Stimulated activated CD8-positive, alpha-beta memory T cell treated with anti-CD3 and anti-CD28 coated beads, Interleukin-12 subunit alpha, Interleukin-12 subunit beta, amount 100 ng/mL, for 24 hours (primary cell): Measurements from ENCODE around the gene CDC42SE2.
"Not testable (repeated sequence)": the region's sequence is repeated elsewhere in the genome, so short reads cannot be mapped to it uniquely, and the experiment has no call there.

Experiments used
- DNase-seq: peaks from one replicate; pipeline ENCODE4 v3.0.0-alpha.2; 2020; ENCODE audit errors: extremely low read depth

The CDC42SE2 gene

DNA sequence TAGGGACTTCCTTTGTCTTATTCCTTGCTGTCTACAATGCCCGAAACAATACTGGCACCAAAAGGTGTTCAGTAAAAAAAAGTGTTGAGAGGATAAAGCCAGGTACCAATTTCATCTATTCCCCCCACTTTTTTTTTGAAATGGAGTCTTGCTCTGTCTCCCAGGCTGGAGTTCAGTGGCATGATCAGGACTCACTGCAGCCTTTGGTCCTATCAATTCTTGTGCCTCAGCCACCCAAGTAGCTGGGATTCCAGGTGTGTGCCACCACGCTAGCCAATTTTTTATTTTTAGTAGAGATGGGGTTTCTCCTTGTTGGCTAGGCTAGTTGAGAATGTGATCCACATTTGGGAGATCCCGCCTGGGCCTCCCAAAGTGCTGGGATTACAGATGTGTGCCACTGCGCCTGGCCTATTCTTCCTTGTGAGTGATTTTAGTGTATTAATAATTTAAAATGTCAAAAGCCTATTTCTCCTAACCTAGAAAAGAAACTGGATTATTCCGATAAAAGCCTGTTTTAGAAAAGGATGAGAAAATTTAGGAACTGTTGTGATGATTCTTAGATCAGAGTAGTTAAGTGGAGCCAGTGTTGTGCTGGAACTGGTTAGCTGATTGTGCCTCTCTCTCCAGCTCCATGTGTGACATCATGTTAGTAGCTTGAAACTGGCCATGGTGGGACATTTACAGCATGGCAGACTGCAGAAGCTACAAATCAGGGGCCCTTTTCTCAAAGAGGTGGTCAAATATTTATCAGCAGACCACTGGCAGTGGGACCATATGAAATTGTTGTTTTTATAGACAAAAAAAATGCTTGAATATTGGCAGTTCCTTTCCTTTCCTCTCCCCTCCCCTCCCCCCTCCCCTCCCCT lies 14.3 kb downstream of the CDC42SE2 start:
- DNase-seq: no peak

DNA sequence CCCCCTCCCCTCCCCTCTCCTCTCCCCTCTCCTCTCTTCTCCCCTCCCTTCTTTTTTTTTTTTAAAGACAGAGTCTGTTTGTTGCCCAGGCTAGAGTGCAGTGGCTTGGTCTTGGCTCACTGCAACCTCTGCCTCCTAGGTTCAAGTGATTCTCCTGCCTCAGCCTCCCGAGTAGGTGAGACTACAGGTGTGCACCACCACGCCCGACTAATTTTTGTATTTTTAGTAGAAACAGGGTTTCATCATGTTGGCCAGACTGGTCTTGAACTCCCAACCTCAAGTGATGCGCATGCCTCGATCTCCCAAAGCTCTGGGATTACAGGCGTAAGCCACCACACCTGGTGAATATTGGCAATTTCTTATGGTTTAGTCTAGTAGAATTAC lies 14.9 kb downstream of the CDC42SE2 start:
- DNase-seq: not testable (repeated sequence)

DNA sequence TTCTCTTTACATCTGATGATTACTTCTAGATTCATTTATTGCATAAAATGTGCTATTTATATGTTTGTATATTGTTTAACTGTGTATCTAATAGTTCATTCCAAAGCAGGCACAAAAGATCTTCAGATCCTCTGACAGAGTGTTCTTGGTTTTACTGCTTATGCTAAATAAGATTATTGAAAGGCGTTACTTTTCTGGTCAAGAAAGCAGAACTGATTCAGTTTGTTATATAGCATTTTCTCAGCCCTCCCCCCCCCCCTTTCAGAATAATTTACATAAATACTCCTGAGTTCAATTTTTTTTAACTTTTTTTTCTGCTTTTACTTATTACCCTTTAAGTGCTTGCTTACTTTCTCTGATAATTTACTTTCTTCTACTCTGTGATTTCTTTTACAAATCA lies 15.4 kb downstream of the CDC42SE2 start:
- DNase-seq: no peak

DNA sequence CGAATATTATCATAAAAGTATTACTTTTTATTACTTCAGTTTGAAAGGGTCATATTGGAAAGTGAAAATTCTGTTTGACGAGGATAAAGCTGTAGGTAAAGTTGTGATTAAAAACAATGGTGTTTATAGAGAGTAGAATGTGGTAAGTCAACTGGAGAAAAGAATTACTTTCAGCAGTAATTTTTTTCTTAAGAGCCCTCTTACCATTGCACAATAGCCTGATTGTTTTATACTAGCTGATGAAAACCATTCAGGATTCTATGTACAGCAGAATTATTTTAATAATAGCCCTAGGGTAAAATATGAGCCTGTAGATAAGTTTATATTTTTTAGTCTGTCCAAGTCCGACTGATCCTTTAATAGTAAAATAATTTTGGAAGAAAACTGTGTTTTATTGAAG lies 16.6 kb downstream of the CDC42SE2 start:
- DNase-seq: no peak

DNA sequence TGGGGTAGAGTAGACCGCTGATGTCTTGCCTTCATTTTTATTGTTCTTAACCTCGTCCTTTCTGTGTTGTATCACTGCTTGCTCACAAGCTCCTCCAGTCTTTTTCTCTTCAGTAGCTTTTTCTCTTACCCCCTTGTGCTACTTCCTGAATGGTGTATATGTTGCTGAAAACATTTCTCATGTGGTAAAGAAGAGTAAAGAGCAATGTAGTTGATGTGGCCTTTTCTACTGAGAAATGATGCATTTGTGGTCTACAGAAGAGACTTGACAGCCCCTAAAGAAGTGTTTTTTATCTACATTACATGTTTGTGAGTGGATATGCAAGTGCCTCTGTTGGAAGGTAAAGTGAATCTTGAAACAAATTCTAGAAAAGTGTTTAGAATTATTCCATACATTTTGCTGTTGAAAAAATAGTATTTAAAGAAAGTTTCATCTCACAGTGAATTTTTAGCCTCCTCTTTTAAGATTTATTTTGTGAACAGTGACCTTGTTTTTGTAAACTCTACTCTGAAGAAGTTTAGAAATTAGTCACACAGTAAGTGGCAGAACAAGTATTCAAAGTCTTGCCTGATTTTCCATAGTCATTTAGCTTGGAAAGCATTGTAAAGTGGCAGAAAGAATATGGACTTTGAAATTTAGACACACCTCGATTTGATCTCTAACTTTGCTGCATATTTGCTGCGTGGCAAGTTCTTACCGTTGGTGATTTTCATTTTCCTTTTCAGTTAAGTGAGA lies 17.4 kb downstream of the CDC42SE2 start:
- no peak for DNase-seq

DNA sequence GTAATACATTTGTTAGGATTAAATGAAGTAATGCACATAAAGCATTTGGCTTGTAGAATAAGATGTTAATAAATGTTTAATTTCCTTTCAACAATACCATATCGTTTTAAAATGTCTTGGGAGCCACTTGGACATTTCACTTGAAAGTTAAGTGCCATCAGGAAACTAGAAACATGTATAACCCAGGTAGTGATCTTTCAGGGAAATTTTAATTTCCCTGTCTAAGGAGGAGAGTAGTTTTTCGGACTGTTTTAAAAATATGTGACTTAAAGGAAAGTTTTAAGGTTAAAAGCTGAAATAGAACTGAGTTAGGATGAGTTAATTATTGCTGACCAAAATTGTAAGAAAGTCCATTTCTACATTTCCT lies 18.0 kb downstream of the CDC42SE2 start:
- no peak for DNase-seq

DNA sequence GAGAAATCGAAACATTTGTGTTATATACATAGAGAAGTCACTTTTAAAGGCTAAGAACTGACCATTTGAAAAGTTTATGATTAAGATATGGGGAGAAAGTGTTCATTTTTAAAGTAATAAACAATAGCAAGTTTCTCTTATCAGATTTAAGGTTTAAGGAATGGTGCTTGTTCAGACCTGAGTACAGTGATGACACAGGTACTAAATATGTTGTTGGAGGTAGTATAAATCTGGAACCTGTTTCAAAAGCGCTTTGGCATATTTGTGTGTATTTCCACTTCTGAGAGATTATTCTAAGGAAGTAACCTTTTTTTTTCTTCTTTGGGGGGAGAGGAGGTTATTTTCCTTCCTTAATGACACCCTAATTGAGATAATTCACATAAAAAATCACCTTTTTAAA lies 18.4 kb downstream of the CDC42SE2 start:
- DNase-seq: no peak

DNA sequence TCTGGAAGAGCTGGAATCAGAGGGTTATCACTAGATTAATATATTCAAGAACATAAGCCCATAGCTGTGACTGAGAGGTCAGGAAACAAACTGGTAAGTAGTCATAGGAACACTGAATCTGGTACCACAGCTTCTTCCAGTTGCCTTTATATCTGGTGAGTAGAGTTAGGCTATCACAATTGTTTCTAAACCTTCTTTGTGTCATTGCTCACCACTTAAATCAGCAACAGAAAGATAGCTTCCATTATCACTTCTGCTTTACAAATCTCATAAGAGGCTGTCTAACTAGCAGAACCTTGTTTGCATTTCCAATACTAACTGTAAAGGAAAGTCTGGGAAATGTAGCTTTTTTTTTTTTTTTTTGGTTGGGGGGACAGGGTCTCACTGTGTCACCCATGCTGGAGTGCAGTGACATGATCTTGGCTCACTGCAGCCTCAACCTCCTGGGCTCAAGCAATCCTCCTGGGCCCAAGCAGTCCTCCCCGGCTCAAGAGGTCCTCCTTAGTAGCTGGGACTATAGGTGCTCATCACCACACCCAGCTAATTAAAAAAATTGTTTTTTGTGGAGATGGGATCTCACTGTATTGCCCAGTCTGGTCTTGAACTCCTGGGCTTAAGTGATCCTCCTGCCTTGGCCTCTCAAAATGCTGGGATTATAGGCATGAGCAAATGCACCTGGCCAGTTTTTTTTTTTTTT lies 22.0 kb downstream of the CDC42SE2 start:
- no peak for DNase-seq

DNA sequence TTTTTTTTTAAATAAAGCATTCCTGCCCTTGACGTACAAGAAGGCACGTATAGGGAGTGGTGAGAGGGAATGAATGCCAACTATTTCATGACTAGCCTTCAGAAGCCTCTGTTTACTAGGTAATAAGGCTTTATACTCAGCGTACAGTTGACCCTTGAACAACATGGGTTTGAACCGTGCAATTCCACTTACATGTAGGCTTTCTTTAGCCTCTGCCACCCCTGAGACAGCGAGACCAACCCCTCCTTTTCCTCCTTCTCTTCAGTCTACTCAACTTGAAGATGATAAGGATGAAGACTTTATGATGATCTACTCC lies 22.5 kb downstream of the CDC42SE2 start:
- no peak for DNase-seq

DNA sequence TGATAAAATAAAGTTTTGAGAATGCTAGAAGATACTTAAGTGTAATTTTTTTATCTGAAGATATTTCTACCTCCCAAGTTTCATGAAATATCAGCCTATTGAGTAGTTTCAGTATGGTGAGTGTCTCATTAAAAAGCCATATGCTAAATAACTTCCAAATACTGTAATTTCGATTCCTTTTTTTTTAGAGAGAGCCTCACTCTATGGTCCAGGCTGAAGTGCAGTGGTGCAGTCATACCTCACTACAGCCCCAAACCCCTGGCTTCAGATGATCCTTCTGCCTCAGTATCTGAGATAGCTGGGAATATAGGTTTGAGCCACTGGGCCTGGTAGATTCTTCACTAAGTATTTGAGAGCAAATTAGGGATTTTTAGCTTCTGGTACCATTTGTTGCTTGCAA lies 24.5 kb downstream of the CDC42SE2 start:
- DNase-seq: no peak

DNA sequence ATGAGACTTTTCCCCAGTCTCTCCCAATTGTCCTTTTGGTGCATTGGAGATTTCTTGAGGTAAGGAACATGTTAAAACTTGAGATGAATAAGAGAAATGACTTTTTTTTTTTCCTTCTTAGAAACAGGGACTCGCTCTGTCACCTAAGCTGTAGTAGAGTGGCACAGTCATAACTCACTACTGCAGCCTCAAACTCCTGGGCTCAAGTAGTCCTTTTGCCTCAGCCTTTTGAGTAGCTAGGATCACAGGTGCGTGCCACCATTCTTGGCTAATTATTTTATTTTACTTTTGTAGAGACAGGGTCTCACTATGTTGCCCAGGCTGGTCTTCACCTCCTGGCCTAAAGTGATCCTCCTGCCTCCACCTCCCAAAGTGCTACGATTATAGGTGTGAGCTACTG lies 25.9 kb downstream of the CDC42SE2 start:
- no peak for DNase-seq

DNA sequence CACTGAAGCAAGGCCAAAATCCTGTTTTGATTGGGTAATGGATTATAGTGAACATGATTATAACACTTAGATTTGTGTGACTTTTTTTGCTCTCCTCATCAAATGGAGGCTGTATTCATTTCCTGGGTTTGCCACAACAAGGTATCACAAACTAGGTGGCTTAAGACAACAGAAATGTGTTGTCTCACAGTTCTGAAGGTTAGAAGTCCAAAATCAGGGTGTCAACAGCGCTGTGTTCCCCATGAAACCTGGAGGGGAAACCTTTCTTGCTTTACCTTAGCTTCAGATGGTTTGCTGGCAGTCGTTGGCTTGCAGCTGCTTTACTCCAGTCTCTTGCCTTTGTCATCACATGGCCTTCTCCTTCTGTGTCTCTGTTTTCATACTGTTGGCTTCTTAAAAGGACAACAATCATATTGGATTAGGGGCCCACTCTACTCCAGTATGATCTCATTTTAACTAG lies 32.4 kb downstream of the CDC42SE2 start:
- no peak for DNase-seq

DNA sequence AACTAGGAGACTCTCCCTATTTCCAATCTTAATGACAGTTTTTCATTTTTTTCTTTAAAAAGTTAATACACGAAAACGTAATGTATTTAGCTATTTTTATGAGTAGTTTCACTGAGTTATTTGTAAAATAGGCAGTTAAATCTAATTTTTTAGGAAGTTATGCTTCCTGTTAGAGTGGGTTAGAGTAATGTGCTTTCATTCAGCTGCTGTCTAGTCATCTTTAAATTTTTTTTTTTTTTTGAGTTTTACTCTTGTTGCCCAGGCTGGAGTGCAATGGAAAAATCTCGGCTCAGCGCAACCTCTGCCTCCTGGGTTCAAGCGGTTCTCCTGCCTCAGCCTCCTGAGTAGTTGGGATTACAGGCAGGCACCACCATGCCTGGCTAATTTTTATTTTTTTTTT lies 34.0 kb downstream of the CDC42SE2 start:
- no peak for DNase-seq

DNA sequence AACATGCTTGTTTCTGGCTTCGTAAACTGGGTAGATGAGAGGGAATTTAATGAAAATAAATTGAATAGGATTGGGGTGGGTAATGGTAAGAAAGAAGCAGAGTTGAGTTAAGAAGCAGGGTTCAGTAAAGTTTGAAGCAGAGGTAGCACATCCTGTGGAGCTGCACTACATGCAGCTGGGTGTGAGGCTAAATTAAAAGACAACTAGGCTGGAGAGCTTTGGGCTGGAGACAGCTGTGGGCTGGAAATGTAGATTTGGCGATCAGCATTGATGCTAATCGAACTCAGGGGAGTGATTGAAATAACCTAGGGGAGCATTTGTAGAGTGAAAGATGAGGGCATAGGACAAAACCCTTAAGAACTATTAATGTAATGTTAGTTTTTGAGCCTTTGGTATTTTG lies 35.6 kb downstream of the CDC42SE2 start:
- no peak for DNase-seq

DNA sequence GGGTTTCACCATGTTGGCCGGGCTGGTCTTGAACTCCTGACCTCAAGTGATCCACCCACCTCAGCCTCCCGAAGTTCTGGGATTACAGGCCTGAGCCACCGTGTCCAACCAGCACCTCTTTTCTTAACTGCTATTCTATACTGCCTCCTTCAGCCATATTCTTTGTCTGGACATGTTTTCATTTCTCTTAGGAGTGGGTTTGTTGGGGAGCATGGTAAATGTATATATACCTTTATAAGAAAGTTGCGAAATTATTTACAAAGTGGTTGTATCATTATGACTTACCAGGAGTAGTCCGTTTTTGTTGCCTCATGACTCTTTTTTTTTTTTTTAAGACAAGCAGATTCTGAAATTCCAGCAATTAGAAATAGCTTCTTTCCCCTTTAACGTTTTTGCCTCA lies 38.7 kb downstream of the CDC42SE2 start:
- DNase-seq: no peak

DNA sequence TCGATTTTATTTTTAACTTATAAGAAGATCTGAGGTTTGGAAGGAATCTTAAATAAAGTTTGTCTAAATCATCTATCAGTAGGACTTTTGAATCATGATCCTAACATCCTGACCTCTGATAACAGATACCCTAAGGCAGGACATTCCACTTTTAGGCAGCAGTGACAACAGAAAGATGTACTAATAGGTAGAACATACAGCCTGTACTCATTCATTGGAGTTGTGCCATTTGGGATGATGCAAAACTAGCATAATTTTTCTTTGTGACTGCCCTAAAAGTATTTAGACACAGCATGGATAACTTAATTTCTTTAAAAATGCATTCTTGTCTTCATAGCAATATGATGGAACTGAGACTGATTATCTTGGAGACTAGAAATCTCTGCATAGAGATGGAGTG lies 39.7 kb downstream of the CDC42SE2 start:
- no peak for DNase-seq

DNA sequence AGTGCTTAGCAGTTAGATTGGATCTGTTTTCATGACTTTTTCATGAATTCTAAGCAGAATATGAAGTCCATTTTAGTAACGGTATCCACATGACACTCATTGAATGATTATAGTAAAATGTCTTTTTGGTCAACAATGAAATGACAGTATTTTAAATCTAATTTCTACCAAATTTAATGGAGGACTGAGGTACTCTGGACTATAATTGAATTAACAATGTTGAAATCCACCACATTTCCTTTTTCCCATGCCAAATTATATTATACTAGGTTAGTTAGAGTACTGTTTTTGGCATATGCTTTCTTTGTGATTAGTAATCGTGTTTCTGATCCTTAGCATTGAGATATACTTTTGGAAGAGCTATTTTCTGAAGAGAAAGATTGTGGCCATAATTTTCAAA lies 40.6 kb downstream of the CDC42SE2 start:
- no peak for DNase-seq

DNA sequence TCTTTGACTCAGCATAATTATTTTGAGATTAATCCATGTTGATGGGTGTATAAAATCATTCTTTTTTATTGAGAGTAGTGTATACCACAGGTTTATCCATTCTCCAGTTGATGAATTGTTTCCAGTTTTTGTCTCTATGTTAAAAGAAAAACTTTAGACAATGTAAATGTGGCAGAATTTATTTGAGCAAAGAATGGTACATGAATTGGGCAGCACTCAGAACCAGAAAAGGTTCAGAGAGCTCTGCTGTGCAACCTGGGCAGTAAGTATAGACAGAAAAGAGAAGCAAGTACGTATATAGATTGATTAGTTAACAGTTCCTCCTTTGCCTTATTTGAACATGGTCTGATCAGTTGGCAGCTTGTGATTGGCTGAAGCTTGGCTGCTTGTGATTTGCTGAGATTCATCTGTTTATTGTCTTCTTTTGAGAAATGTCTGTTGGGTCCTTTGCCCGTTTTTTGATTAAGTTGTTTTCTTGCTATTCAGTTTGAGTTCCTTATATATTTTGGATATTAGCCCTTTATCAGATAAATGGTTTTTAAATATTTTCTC lies 41.4 kb downstream of the CDC42SE2 start:
- DNase-seq: no peak

DNA sequence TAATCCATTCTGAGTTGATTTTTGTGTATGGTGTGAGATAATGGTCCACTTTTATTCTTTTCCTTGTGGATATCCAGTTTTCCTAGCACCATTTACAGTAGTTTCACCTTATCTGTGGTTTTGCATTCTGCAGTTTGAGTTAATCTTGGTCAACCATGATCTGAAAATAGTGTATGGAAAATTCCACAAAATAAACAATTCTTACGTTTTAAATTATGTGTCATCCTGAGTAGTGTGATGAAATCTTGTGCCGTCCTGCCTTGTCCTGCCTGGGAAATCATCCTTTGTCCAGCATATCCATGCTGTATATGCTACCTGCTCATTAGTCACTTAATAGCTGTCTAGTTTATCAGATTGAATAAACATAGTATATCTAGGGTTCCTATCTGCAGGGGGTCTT lies 42.1 kb downstream of the CDC42SE2 start:
- no peak for DNase-seq

DNA sequence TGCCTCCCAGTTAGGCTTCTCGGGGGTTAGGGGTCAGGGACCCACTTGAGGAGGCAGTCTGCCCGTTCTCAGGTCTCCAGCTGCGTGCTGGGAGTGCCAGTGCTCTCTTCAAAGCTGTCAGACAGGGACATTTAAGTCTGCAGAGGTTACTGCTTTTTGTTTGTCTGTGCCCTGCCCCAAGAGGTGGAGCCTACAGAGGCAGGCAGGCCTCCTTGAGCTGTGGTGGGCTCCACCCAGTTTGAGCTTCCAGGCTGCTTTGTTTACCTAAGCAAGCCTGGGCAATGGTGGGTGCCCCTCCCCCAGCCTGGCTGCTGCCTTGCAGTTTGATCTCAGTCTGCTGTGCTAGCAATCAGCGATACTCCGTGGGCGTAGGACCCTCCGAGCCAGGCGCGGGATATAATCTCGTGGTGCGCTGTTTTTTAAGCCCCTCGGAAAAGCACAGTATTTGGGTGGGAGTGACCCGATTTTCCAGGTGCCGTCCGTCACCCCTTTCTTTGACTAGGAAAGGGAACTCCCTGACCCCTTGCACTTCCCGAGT lies 48.5 kb downstream of the CDC42SE2 start:
- not testable (repeated sequence) for DNase-seq

DNA sequence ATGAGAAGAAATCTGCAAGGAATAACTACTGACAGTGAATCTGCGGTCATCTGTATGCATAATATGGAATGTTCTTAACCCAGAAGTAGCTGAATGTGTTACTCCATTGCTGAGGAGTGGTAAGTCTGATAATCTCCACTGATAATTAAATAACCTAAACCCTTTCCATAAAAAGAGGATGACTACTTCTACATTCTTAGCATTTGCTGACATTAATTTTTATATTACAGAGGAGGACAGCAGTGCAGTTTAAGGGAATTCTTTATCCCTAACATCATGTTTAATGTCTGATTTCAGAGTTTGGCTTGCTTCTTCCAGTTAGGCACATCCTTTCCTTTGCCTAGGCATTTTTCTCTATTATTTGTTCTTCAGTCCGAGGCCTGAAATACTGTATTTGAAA lies 52.2 kb downstream of the CDC42SE2 start:
- no peak for DNase-seq

DNA sequence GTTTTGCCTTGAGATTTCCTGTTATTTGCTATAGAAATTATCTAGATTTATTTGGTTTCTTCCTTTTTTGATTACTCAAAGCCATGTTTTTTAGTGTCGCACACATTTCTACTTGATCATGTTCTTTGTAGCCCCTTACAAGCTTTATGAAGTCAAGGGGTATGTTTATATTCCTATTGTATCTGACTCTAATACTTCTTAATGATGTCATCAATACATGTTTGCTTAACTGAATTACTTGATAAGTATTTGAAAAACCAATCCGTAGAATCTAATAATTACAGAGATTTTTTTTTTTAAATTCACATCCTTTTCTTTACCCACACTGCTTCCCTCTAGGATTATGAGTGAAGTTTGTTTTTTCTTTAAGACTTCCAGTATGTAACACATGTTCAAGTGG lies 53.0 kb downstream of the CDC42SE2 start:
- DNase-seq: no peak
